Endothelial cell of umbilical vein (primary cell): ENCODE results near the gene R3HDM2. TPM values are rescaled to one million over a fixed set of nuclear protein-coding genes. Genes with fewer than 3 reads are reported as not detected.

Source experiments
- BruUV-seq: library from RNA; stranded (reverse); fragments of 400-500 nt; replicated peaks from 2 replicates; lab custom pipeline; 2021; lab: Mats Ljungman, UMichigan
- CTCF ChIA-PET: fragments of 300-600, 350-600 bp; sonication (Branson Sonifier 250); formaldehyde crosslinking; loops from one replicate; lab custom pipeline; 2021; ENCODE audit warnings: antibody characterized with exemption, inconsistent platforms; lab: Charles Lee
- POLR2A ChIA-PET: fragments of 300-600, 350-600 bp; sonication (Branson Sonifier 250); formaldehyde crosslinking; loops from one replicate; lab custom pipeline; 2021; ENCODE audit warnings: antibody characterized with exemption, inconsistent platforms; lab: Charles Lee
- DNase-seq: peaks from one replicate; pipeline ENCODE4 v3.0.0-alpha.2; 2011; ENCODE audit warnings: low read depth, low spot score
- FAIRE-seq: peaks from 2 replicates; lab custom pipeline; 2011; peaks lifted over from hg19 to GRCh38; lab: Jason Lieb, UNC
- H2AFZ ChIP-seq: 2 replicates; pipeline ENCODE4 v1.6.0; 2012; ENCODE audit warnings: low read depth, low read length, control low read depth, inconsistent platforms
- H3K27ac ChIP-seq: 2 replicates; pipeline ENCODE4 v1.5.1; 2011; ENCODE audit warnings: low read depth, mild to moderate bottlenecking, control low read depth, low read length, moderate library complexity; ENCODE audit not compliant: insufficient read depth
- H3K27me3 ChIP-seq, 2 experiments: 2 replicates each; pipeline versions ENCODE4 v1.6.0 to v1.6.1; 2011; ENCODE audit warnings: low read length in 2 of 2, mixed read lengths in 1 of 2; ENCODE audit not compliant: control insufficient read depth in 2 of 2, insufficient read depth in 2 of 2
- H3K36me3 ChIP-seq, 2 experiments: 2 replicates in 1 of 2; 3 replicates in 1 of 2; pipeline ENCODE4 v1.5.1; 2011; ENCODE audit warnings: low read length in 2 of 2, mild to moderate bottlenecking in 1 of 2, moderate library complexity in 1 of 2; ENCODE audit not compliant: control insufficient read depth in 2 of 2, insufficient read depth in 2 of 2; ENCODE audit errors: extremely low read depth in 1 of 2
- H3K4me1 ChIP-seq: 3 replicates; pipeline ENCODE4 v1.5.1; 2011; ENCODE audit warnings: mild to moderate bottlenecking, low read length; ENCODE audit not compliant: control insufficient read depth, insufficient read depth; ENCODE audit errors: extremely low read depth
- H3K4me2 ChIP-seq: 2 replicates; pipeline ENCODE4 v1.6.1; 2011; ENCODE audit warnings: low read length, control low read depth, mixed read lengths; ENCODE audit not compliant: insufficient read depth
- H3K4me3 ChIP-seq, 3 experiments: fragments of 200-600 bp in 1 of 3; sonication (generic), shearing (Covaris generic) in 1 of 3; replicated peaks in 1 of 3; 2 replicates each; pipeline ENCODE4 v1.5.1; 2011 to 2016; ENCODE audit warnings: control low read depth in 3 of 3, low read length in 3 of 3, mild to moderate bottlenecking in 2 of 3, inconsistent platforms in 1 of 3, low read depth in 1 of 3, moderate library complexity in 1 of 3; ENCODE audit not compliant: insufficient read depth in 1 of 3
- H3K79me2 ChIP-seq: 2 replicates; pipeline ENCODE4 v1.6.0; 2012; ENCODE audit warnings: low read length, inconsistent platforms; ENCODE audit not compliant: control insufficient read depth, insufficient read depth
- H3K9ac ChIP-seq: replicated peaks from 2 replicates; pipeline ENCODE3; 2011; ENCODE audit warnings: low read length, control low read depth; ENCODE audit not compliant: insufficient read depth; ENCODE audit errors: extremely low read depth
- H3K9me1 ChIP-seq: replicated peaks from 3 replicates; pipeline ENCODE4 v1.6.0; 2011; ENCODE audit warnings: mild to moderate bottlenecking, low read length; ENCODE audit not compliant: control insufficient read depth, insufficient read depth; ENCODE audit errors: extremely low read depth
- H3K9me3 ChIP-seq: replicated peaks from 2 replicates; pipeline ENCODE4 v1.5.1; 2012; ENCODE audit warnings: low read length, inconsistent platforms; ENCODE audit not compliant: control insufficient read depth, insufficient read depth
- H4K20me1 ChIP-seq: replicated peaks from 2 replicates; pipeline ENCODE3; 2011; ENCODE audit warnings: mild to moderate bottlenecking, low read length; ENCODE audit not compliant: control insufficient read depth, insufficient read depth; ENCODE audit errors: extremely low read depth
- EZH2 ChIP-seq: IDR thresholded peaks from 2 replicates; pipeline ENCODE4 v1.6.1; 2012; ENCODE audit warnings: borderline replicate concordance, low read depth, mild to moderate bottlenecking, moderate library complexity, low read length, inconsistent platforms; ENCODE audit not compliant: severe bottlenecking
- FOS ChIP-seq: IDR thresholded peaks from 2 replicates; pipeline ENCODE4 v1.6.1; 2011; ENCODE audit warnings: mild to moderate bottlenecking, low read length, moderate library complexity, borderline replicate concordance; ENCODE audit not compliant: insufficient read depth
- GATA2 ChIP-seq: IDR thresholded peaks from 2 replicates; pipeline ENCODE4 v1.7.0; 2011; ENCODE audit warnings: low read depth, mild to moderate bottlenecking, moderate library complexity, mixed read lengths, low read length; ENCODE audit not compliant: insufficient read length, insufficient read depth
- JUN ChIP-seq: IDR thresholded peaks from 2 replicates; pipeline ENCODE4 v1.6.1; 2011; ENCODE audit warnings: borderline replicate concordance, low read depth; ENCODE audit not compliant: insufficient read length, insufficient read depth
- MYC ChIP-seq: IDR thresholded peaks from one replicate; pipeline ENCODE4 v1.6.1; 2011; ENCODE audit warnings: mild to moderate bottlenecking, low read depth, low read length
- POLR2A ChIP-seq: IDR thresholded peaks from 2 replicates; pipeline ENCODE4 v1.6.1; 2012; ENCODE audit warnings: low read depth, mild to moderate bottlenecking, control low read depth, low read length
- POLR2AphosphoS5 ChIP-seq: IDR thresholded peaks from 2 replicates; pipeline ENCODE4 v1.6.1; 2012; ENCODE audit warnings: low read depth, mild to moderate bottlenecking, control low read depth, low read length, moderate library complexity; ENCODE audit not compliant: insufficient read depth
- dilution Hi-C: fragments of 300-500 bp; cut with MboI; formaldehyde crosslinking; loops from one replicate; pipeline ENCODE4 v1.15.0; 2019; ENCODE audit warnings: low sequenced_read_pairs; ENCODE audit not compliant: extremely low pct_ligation_motif_present
- intact Hi-C: fragments of 100-400 bp; cut with micrococcal nuclease; formaldehyde crosslinking; loops from one replicate; pipeline ENCODE4 v1.10.0; 2022
- polyA plus RNA-seq, 4 experiments: library from polyadenylated mRNA; depleted of rRNA in 3 of 4; stranded (reverse) in 3 of 4; unstranded in 1 of 4; fragments of >200 nt; gene quantifications; 2 replicates each; pipeline versions ENCODE4 v1.2.1 to v1.2.3, GENCODE V29; 2011 to 2012; ENCODE audit warnings: missing spikeins in 1 of 4
- total RNA-seq: library from RNA; stranded (reverse); gene quantifications from 2 replicates; pipeline ENCODE4 v1.2.3, GENCODE V29; 2021
- TF ChIP-seq, protein P1 (sequence below), 2 donors: IDR thresholded peaks; 1 replicate in 1 of 2; 2 replicates in 1 of 2; pipeline ENCODE4 v1.5.1; 2011; ENCODE audit warnings: low read length in 2 of 2, mild to moderate bottlenecking in 2 of 2, moderate library complexity in 2 of 2, control low read depth in 1 of 2, inconsistent platforms in 1 of 2, low read depth in 1 of 2; ENCODE audit not compliant: insufficient read depth in 1 of 2; ENCODE audit errors: extremely low read depth in 1 of 2
- TF ChIP-seq, protein P2 (sequence below): IDR thresholded peaks from 2 replicates; pipeline ENCODE4 v1.6.1; 2011; ENCODE audit not compliant: insufficient read depth, insufficient read length

Gene R3HDM2
- total and polyA plus RNA-seq, 2 donors (not counting 3 experiments of a cell fraction or from before 2014, with no cell fraction given) = 26.1 to 31.3 TPM

DNA sequence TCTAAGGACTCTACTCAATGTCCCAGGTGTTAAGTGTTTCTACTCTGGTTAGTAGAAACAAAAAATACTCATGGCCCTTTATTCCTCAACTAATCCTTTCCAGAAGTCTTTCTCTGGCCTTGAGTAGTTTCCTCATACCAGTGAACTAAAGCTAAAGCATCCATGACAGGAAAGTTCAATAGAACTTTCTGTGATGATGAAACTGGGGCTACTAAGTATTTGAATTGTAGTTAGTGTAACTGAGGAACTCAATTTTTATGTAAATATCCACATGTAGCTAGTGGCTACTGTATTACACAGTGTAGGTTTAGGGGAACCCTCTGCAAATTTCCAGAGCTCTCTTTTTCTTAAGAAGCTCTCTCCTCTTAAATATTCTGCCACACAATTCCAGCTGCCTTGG is 63.7 kb downstream of the R3HDM2 start:
- POLR2A ChIA-PET = no interaction called here
- TF ChIP-seq EZH2 (no peak), POLR2AphosphoS5 (no peak), GATA2 (no peak), FOS (no peak), JUN (no peak), POLR2A (no peak), MYC (no peak)
- TF ChIP-seq, protein P1, sequence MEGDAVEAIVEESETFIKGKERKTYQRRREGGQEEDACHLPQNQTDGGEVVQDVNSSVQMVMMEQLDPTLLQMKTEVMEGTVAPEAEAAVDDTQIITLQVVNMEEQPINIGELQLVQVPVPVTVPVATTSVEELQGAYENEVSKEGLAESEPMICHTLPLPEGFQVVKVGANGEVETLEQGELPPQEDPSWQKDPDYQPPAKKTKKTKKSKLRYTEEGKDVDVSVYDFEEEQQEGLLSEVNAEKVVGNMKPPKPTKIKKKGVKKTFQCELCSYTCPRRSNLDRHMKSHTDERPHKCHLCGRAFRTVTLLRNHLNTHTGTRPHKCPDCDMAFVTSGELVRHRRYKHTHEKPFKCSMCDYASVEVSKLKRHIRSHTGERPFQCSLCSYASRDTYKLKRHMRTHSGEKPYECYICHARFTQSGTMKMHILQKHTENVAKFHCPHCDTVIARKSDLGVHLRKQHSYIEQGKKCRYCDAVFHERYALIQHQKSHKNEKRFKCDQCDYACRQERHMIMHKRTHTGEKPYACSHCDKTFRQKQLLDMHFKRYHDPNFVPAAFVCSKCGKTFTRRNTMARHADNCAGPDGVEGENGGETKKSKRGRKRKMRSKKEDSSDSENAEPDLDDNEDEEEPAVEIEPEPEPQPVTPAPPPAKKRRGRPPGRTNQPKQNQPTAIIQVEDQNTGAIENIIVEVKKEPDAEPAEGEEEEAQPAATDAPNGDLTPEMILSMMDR (IDR thresholded peaks at IDR 0.05; ENCODE audit: extremely low read depth in 1 of 2, insufficient read depth in 1 of 2, low read depth in 1 of 2, low read length in 2 of 2) = no peak
- TF ChIP-seq, protein P2, sequence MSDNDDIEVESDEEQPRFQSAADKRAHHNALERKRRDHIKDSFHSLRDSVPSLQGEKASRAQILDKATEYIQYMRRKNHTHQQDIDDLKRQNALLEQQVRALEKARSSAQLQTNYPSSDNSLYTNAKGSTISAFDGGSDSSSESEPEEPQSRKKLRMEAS = no peak
- H3K9me1 ChIP-seq = no peaks in the 10 kb centered on the region
- H3K9me3 ChIP-seq = no peaks in the 10 kb centered on the region
- no peak for FAIRE-seq
- CTCF ChIA-PET = interaction anchor here (0.8 to 2.8 kb wide), 7 partner anchors 12 to 92 kb away, joined by 3 to 14 read pairs (median 4); partner anchors contain the start of gene GLI1
- no peak overlapping the region for H2AFZ ChIP-seq
- no peak overlapping the region for H3K27ac ChIP-seq
- H3K79me2 ChIP-seq = no peaks in the 10 kb centered on the region
- no peaks in the 10 kb centered on the region for H3K27me3 ChIP-seq
- no peaks in the 10 kb centered on the region for H4K20me1 ChIP-seq
- H3K4me2 ChIP-seq = no peak overlapping the region
- intact Hi-C loops (no loop called here), dilution Hi-C loops (no loop called here)
- no peaks in the 10 kb centered on the region for H3K4me1 ChIP-seq
- no peaks in the 10 kb centered on the region for H3K36me3 ChIP-seq
- no TSS peak for BruUV-seq
- no peak for DNase-seq
- no peak overlapping the region for H3K9ac ChIP-seq
- no peak overlapping the region for H3K4me3 ChIP-seq
